ENCODE results near the gene PCBP3. TPM values are rescaled to one million over a fixed set of nuclear protein-coding genes. Genes with fewer than 3 reads are reported as not detected.

Gene PCBP3
- polyA plus RNA-seq, 1 donor (not counting 4 experiments of a cell fraction or from before 2014, with no cell fraction given): 0.25 TPM

- H3K4me3 ChIP-seq (ENCODE audit: control insufficient read depth in 2 of 3, extremely low read depth in 1 of 3, insufficient read depth in 2 of 3, low read depth in 1 of 3, low read length in 3 of 3): no peak overlapping the region
- FAIRE-seq (no peak), DNase-seq (ENCODE audit: low read depth, low spot score) (no peak)
- no peak overlapping the region for H3K9ac ChIP-seq (ENCODE audit: control insufficient read depth, extremely low read depth, insufficient read depth, low read length)
- H3K4me2 ChIP-seq (ENCODE audit: control insufficient read depth, extremely low read depth, insufficient read depth, low read depth, low read length): no peak overlapping the region
- H3K36me3 ChIP-seq (ENCODE audit: control insufficient read depth in 2 of 2, extremely low read depth in 1 of 2, insufficient read depth in 2 of 2, low read length in 2 of 2): no peaks in the 10 kb centered on the region
- H4K20me1 ChIP-seq (ENCODE audit: control insufficient read depth, extremely low read depth, insufficient read depth, low read length): no peaks in the 10 kb centered on the region
- dilution Hi-C loops (cut with MboI; ENCODE audit: extremely low pct_ligation_motif_present, low sequenced_read_pairs): no loop called here
- no peak overlapping the region for H3K27ac ChIP-seq (ENCODE audit: control insufficient read depth, insufficient read depth, low read length)
- H3K4me1 ChIP-seq (ENCODE audit: control insufficient read depth, extremely low read depth, insufficient read depth, low read length): peaks cover 9% of the 10 kb centered on the region
- H3K79me2 ChIP-seq (ENCODE audit: control insufficient read depth, insufficient read depth, low read length): no peaks in the 10 kb centered on the region
- TF ChIP-seq EZH2 (IDR thresholded peaks at IDR 0.05; ENCODE audit: low read length) (no peak), CTCF (optimal IDR thresholded peaks at IDR 0.05 in 1 of 3, IDR thresholded peaks at IDR 0.05 in 1 of 3, conservative IDR thresholded peaks at IDR 0.05 in 1 of 3; ENCODE audit: extremely low read depth in 1 of 3, insufficient read depth in 2 of 3, low read length in 3 of 3) (no peak)
- H3K9me1 ChIP-seq (ENCODE audit: control insufficient read depth, extremely low read depth, insufficient read depth, low read length): no peaks in the 10 kb centered on the region
- peaks cover 3% of the 10 kb centered on the region for H3K27me3 ChIP-seq (ENCODE audit: control insufficient read depth, extremely low read depth, insufficient read depth, low read length)
- no peaks in the 10 kb centered on the region for H3K9me3 ChIP-seq (ENCODE audit: control insufficient read depth, low read depth, low read length)
- H2AFZ ChIP-seq (ENCODE audit: control insufficient read depth, low read length): no peak overlapping the region
Measured at GRCh38 chr21:45739218-45740087, 95.9 kb downstream of the PCBP3 start.

GRCh38 chr21:45740088-45740440 lies 96.5 kb downstream of the PCBP3 start:
- Histone ChIP-seq H3K9ac (ENCODE audit: control insufficient read depth, extremely low read depth, insufficient read depth, low read length) (no peak overlapping the region), H3K79me2 (ENCODE audit: control insufficient read depth, insufficient read depth, low read length) (no peaks in the 10 kb centered on the region), H3K27ac (ENCODE audit: control insufficient read depth, insufficient read depth, low read length) (no peak overlapping the region), H3K4me2 (ENCODE audit: control insufficient read depth, extremely low read depth, insufficient read depth, low read depth, low read length) (no peak overlapping the region), H4K20me1 (ENCODE audit: control insufficient read depth, extremely low read depth, insufficient read depth, low read length) (no peaks in the 10 kb centered on the region), H3K4me1 (ENCODE audit: control insufficient read depth, extremely low read depth, insufficient read depth, low read length) (peaks cover 9% of the 10 kb centered on the region), H3K36me3 (ENCODE audit: control insufficient read depth in 2 of 2, extremely low read depth in 1 of 2, insufficient read depth in 2 of 2, low read length in 2 of 2) (no peaks in the 10 kb centered on the region), H3K27me3 (ENCODE audit: control insufficient read depth, extremely low read depth, insufficient read depth, low read length) (peaks cover 3% of the 10 kb centered on the region), H3K9me3 (ENCODE audit: control insufficient read depth, low read depth, low read length) (no peaks in the 10 kb centered on the region), H2AFZ (ENCODE audit: control insufficient read depth, low read length) (no peak overlapping the region), H3K4me3 (ENCODE audit: control insufficient read depth in 2 of 3, extremely low read depth in 1 of 3, insufficient read depth in 2 of 3, low read depth in 1 of 3, low read length in 3 of 3) (no peak overlapping the region), H3K9me1 (ENCODE audit: control insufficient read depth, extremely low read depth, insufficient read depth, low read length) (no peaks in the 10 kb centered on the region)
- FAIRE-seq (no peak), DNase-seq (ENCODE audit: low read depth, low spot score) (no peak)
- TF ChIP-seq EZH2 (IDR thresholded peaks at IDR 0.05; ENCODE audit: low read length): no peak
- TF ChIP-seq CTCF (optimal IDR thresholded peaks at IDR 0.05 in 1 of 3, IDR thresholded peaks at IDR 0.05 in 1 of 3, conservative IDR thresholded peaks at IDR 0.05 in 1 of 3; ENCODE audit: extremely low read depth in 1 of 3, insufficient read depth in 2 of 3, low read length in 3 of 3): no peak
- dilution Hi-C loops (cut with MboI; ENCODE audit: extremely low pct_ligation_motif_present, low sequenced_read_pairs): no loop called here
